Activated CD8-positive, alpha-beta T cell treated with anti-CD3 and anti-CD28 coated beads for 36 hours (primary cell): Measurements from ENCODE around the gene SLC25A51. TPM values are rescaled to one million over a fixed set of nuclear protein-coding genes. Genes with fewer than 3 reads are reported as not detected.

Experiments
- ATAC-seq: fragments of 200-7000 bp; cut with Tn5 transposase; one replicate; pipeline ENCODE4 v1.10.0; 2021; ENCODE audit warnings: mild to moderate bottlenecking, moderate library complexity
- CTCF ChIA-PET: fragments of 350-600 bp; sonication (Branson Sonifier 250); formaldehyde crosslinking; loops from one replicate; lab custom pipeline; 2021; ENCODE audit warnings: antibody characterized with exemption; lab: Charles Lee
- POLR2A ChIA-PET: fragments of 350-600 bp; sonication (Branson Sonifier 250); formaldehyde crosslinking; loops from one replicate; lab custom pipeline; 2021; ENCODE audit warnings: antibody characterized with exemption; lab: Charles Lee
- DNase-seq: peaks from one replicate; pipeline ENCODE4 v3.0.0-alpha.2; 2020
- H3K27ac Mint-ChIP-seq: one replicate; pipeline ENCODE4 v1.8.0; 2021; ENCODE audit warnings: mild to moderate bottlenecking, mixed read lengths
- H3K27me3 Mint-ChIP-seq: one replicate; pipeline ENCODE4 v1.8.0; 2021; ENCODE audit warnings: mixed read lengths
- H3K36me3 Mint-ChIP-seq: one replicate; pipeline ENCODE4 v1.8.0; 2021; ENCODE audit warnings: low read depth, mixed read lengths
- H3K4me1 Mint-ChIP-seq: one replicate; pipeline ENCODE4 v1.8.0; 2021; ENCODE audit warnings: low read depth, mixed read lengths
- H3K4me3 Mint-ChIP-seq: one replicate; pipeline ENCODE4 v1.8.0; 2021; ENCODE audit warnings: mild to moderate bottlenecking, moderate library complexity, mixed read lengths
- H3K9me3 Mint-ChIP-seq: one replicate; pipeline ENCODE4 v1.8.0; 2021; ENCODE audit warnings: mixed read lengths
- intact Hi-C: fragments of 100-400 bp; cut with micrococcal nuclease; formaldehyde crosslinking; loops from one replicate; pipeline ENCODE4 v1.10.0; 2022
- total RNA-seq, 2 experiments: library from RNA; stranded (reverse); gene quantifications; one replicate each; pipeline ENCODE4 v1.2.3, GENCODE V29; 2021
- TF ChIP-seq, protein P1 (sequence below): fragments of 200-600 bp; IDR thresholded peaks from one replicate; pipeline ENCODE4 v1.8.0; 2022; ENCODE audit warnings: antibody characterized with exemption, mild to moderate bottlenecking

The SLC25A51 gene
- total RNA-seq, 2 experiments from 2014 or later, result 27.1 to 27.2 TPM

DNA sequence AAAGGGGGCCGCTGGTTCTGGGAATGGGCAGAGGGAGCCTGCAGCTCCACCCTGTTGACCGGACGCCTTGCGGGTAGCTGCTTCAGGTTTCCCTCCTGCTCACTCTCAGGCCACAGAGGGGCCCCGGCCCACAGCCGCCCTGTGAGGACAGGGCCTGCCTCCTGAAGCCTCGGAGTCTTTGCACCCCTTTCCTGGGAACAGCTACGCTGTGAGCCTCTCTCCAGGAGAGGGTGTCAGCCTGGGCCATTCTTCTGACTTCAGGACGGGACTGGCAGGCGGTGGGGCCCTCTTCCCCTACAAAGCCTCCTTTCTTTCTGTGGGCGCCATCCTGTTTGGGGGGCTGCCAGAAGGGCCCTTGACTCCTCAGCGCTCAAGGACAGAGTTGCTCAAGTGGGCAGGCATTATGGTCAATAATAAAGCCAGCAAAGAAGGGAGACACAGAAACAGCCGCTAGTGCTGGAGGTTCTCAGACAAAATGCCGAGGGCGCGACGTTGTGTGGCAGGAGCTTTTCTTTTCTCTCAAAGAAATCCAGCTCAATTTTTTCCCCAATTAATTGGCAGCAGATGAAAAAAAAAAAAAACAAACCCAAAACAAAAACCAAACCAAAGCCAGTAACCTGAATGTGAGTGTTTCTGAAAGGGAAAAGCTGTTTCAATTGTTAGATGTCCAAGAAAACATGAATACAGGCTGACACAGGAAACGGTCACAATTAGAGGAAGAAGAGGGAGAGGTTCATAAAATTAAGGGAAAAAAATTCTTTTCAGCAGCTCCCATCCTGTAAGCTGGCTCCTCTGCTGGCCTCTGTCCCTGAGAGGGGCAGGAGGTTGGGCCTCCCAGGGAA, 12.8 kb upstream of the SLC25A51 start:
- Mint-ChIP-seq H3K27ac (no peak overlapping the region), H3K27me3 (no peaks in the 10 kb centered on the region)
- intact Hi-C loops, result loop anchor here (10.0 kb wide), 3 partner anchors 108 to 488 kb away; no protein-coding TSS in a partner anchor

DNA sequence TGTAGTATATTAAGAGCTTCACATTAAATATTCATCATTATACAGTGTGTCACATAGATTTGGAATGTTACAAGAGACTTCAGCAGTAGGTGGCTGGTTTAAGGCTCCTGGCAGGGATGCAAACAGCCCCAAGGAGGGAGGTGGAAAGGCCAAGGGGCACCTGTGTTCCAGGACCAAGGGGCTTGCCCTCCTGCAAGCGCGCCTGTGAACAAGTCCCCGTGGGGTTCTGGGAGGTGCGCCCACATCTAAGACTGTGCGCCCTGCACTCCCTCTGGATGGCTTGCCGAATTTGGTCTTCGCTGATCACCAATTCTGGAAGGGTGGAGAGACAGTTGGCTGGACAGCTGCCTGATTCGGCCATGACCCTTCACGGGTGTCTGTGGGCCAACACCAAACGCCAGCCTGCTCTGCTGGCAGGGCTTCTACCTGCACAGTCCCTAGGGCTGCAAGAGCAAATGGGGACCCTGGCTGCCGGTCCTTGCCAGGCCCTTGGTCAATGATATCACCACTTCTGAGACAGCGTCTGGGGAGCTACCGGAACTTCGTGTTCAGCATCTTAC, 12.1 kb upstream of the SLC25A51 start:
- POLR2A ChIA-PET, result no interaction called here
- Mint-ChIP-seq H3K9me3 (no peaks in the 10 kb centered on the region), H3K4me3 (no peak overlapping the region), H3K27ac (no peak overlapping the region), H3K4me1 (no peaks in the 10 kb centered on the region), H3K27me3 (no peaks in the 10 kb centered on the region), H3K36me3 (no peaks in the 10 kb centered on the region)
- TF ChIP-seq, protein P1, sequence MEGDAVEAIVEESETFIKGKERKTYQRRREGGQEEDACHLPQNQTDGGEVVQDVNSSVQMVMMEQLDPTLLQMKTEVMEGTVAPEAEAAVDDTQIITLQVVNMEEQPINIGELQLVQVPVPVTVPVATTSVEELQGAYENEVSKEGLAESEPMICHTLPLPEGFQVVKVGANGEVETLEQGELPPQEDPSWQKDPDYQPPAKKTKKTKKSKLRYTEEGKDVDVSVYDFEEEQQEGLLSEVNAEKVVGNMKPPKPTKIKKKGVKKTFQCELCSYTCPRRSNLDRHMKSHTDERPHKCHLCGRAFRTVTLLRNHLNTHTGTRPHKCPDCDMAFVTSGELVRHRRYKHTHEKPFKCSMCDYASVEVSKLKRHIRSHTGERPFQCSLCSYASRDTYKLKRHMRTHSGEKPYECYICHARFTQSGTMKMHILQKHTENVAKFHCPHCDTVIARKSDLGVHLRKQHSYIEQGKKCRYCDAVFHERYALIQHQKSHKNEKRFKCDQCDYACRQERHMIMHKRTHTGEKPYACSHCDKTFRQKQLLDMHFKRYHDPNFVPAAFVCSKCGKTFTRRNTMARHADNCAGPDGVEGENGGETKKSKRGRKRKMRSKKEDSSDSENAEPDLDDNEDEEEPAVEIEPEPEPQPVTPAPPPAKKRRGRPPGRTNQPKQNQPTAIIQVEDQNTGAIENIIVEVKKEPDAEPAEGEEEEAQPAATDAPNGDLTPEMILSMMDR, result no peak
- intact Hi-C loops, result loop anchor here (10.0 kb wide), 3 partner anchors 109 to 489 kb away; no protein-coding TSS in a partner anchor
- DNase-seq (no peak), ATAC-seq (no peak)
- CTCF ChIA-PET, result interaction anchor here (1.3 to 5.6 kb wide), 6 partner anchors 10 to 245 kb away, joined by 4 to 64 read pairs (median 8); no protein-coding TSS in a partner anchor

More for the DNA sequence above, 12.8 kb upstream of the SLC25A51 start:
- CTCF ChIA-PET, result interaction anchor here (0.9 to 5.6 kb wide), 4 partner anchors 145 to 244 kb away, joined by 3 to 64 read pairs (median 32); no protein-coding TSS in a partner anchor
- Mint-ChIP-seq H3K4me1 (no peaks in the 10 kb centered on the region), H3K9me3 (no peaks in the 10 kb centered on the region), H3K4me3 (no peak overlapping the region), H3K36me3 (no peaks in the 10 kb centered on the region)
- ATAC-seq, result no peak
- no peak for DNase-seq
- TF ChIP-seq, protein P1, result no peak
- POLR2A ChIA-PET, result interaction anchor here (0.8 kb wide), 1 partner anchor 52 kb away, joined by 3 read pairs; no protein-coding TSS in a partner anchor

DNA sequence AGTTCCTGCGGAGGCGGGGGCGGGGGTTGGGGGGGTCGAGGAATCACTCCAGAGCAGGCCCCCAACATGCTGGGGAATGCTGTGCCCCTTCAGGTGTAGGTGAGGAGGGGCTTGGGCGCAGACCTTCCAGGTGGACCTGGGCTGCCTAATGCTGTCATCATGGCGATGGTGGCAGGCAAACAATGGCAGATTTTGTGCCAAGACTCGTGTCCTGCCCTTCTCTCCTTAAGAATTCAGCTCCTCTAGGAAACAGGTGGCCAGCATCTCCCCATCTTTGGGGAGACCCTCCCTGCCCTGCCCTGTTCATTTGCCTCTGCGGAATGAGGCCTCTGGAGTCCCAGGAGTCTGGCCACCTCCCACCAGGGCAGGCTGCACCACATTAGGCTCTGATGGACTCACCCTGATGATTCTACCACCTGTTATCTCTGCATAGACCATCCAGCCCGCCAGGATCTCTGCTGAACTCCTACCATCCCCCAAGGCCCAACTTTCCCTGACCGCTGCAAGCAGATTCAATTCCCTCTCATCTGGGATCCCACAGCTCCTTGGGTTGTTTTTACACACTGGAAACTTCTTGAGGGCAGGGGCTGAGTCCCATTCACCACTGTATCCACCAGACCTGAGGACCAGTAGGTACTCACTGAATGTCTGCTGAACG, 10.9 kb upstream of the SLC25A51 start:
- ChIA-PET POLR2A (interaction anchor here (0.8 to 1.0 kb wide), 2 partner anchors 10 to 251 kb away, joined by 3 to 5 read pairs; no protein-coding TSS in a partner anchor), CTCF (interaction anchor here (0.9 to 5.6 kb wide), 20 partner anchors 9 to 349 kb away, joined by 3 to 64 read pairs (median 7); no protein-coding TSS in a partner anchor)
- Mint-ChIP-seq H3K9me3 (no peaks in the 10 kb centered on the region), H3K36me3 (no peaks in the 10 kb centered on the region), H3K4me1 (no peaks in the 10 kb centered on the region), H3K27me3 (no peaks in the 10 kb centered on the region), H3K27ac (no peak overlapping the region), H3K4me3 (no peak overlapping the region)
- no peak for ATAC-seq
- intact Hi-C loops, result loop anchor here (5.0 to 10.0 kb wide), 4 partner anchors 110 to 490 kb away; no protein-coding TSS in a partner anchor
- TF ChIP-seq, protein P1, result no peak
- DNase-seq, result no peak

DNA sequence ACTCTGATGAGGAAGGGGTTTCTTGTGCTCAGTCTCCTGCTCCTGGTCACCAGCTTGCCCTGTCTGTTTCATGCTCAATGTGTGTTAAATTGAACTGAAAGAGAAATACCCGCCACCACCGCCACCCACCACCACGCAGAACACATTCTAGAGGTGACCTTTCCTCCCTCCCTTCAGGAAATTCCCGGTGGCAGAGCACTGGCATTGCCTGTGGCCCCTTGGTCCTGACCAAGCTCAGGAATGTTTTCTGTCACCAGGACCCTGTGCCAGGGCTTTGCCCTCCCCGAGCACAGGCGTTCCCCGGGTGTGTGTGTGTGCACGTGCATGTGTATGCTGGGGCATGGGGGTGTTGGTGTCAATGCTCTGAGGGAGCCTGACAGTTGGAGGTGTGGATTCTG, 10.2 kb upstream of the SLC25A51 start:
- TF ChIP-seq, protein P1, result no peak
- intact Hi-C loops, result loop anchor here (5.0 to 10.0 kb wide), 4 partner anchors 111 to 491 kb away; no protein-coding TSS in a partner anchor
- ChIA-PET CTCF (interaction anchor here (0.6 to 5.6 kb wide), 42 partner anchors 9 to 520 kb away, joined by 3 to 64 read pairs (median 4); partner anchors contain the start of gene SHB), POLR2A (interaction anchor here (0.8 to 0.9 kb wide), 2 partner anchors 9 to 84 kb away, joined by 3 to 5 read pairs; no protein-coding TSS in a partner anchor)
- H3K36me3 Mint-ChIP-seq, result no peaks in the 10 kb centered on the region
- no peak overlapping the region for H3K4me3 Mint-ChIP-seq
- H3K27ac Mint-ChIP-seq, result no peak overlapping the region
- no peaks in the 10 kb centered on the region for H3K27me3 Mint-ChIP-seq
- no peaks in the 10 kb centered on the region for H3K9me3 Mint-ChIP-seq
- H3K4me1 Mint-ChIP-seq, result no peaks in the 10 kb centered on the region
- DNase-seq (no peak), ATAC-seq (no peak)
